Stimulated activated CD8-positive, alpha-beta memory T cell treated with anti-CD3 and anti-CD28 coated beads, Interleukin-7, amount 100 ng/mL, for 1 hour (primary cell): ENCODE results near the gene PNMA6F.
"Not testable (repeated sequence)": the region's sequence is repeated elsewhere in the genome, so short reads cannot be mapped to it uniquely, and the experiment has no call there.

Experiments
- DNase-seq, 2 donors: peaks; one replicate each; pipeline ENCODE4 v3.0.0-alpha.2; 2020; ENCODE audit warnings: low read depth in 2 of 2

PNMA6F gene

GRCh38 chrX:153302796-153303195 is 18.8 kb downstream of the PNMA6F start:
- DNase-seq = no peak

- no peak for DNase-seq
Measured at GRCh38 chrX:153301746-153302145, 19.8 kb downstream of the PNMA6F start.

GRCh38 chrX:153299855-153300254 is 21.7 kb downstream of the PNMA6F start:
- DNase-seq = no peak

GRCh38 chrX:153297376-153297775 is 24.2 kb downstream of the PNMA6F start:
- no peak for DNase-seq

- not testable (repeated sequence) for DNase-seq
Measured at GRCh38 chrX:153293485-153294071, 28.0 kb downstream of the PNMA6F start.

GRCh38 chrX:153288807-153289206 is 32.8 kb downstream of the PNMA6F start:
- not testable (repeated sequence) for DNase-seq

- DNase-seq = not testable (repeated sequence)
Measured at GRCh38 chrX:153285678-153286077, 35.9 kb downstream of the PNMA6F start.

- DNase-seq = not testable (repeated sequence)
Measured at GRCh38 chrX:153283982-153284381, 37.6 kb downstream of the PNMA6F start.

- not testable (repeated sequence) for DNase-seq
Measured at GRCh38 chrX:153281784-153282183, 39.8 kb downstream of the PNMA6F start.

GRCh38 chrX:153279304-153279703 is 42.3 kb downstream of the PNMA6F start:
- not testable (repeated sequence) for DNase-seq

- DNase-seq = not testable (repeated sequence)
Measured at GRCh38 chrX:153276049-153276448, 45.5 kb downstream of the PNMA6F start.

GRCh38 chrX:153275418-153275817 is 46.1 kb downstream of the PNMA6F start:
- DNase-seq = not testable (repeated sequence)

- not testable (repeated sequence) for DNase-seq
Measured at GRCh38 chrX:153272584-153272983, 49.0 kb downstream of the PNMA6F start.

GRCh38 chrX:153272070-153272469 is 49.5 kb downstream of the PNMA6F start:
- DNase-seq = not testable (repeated sequence)
